ENCODE measurements around the gene P4HA2. TPM values are rescaled to one million over a fixed set of nuclear protein-coding genes. Genes with fewer than 3 reads are reported as not detected.

The P4HA2 gene
- total RNA-seq, 2 donors from 2014 or later, result 15.1 to 19.6 TPM

DNA sequence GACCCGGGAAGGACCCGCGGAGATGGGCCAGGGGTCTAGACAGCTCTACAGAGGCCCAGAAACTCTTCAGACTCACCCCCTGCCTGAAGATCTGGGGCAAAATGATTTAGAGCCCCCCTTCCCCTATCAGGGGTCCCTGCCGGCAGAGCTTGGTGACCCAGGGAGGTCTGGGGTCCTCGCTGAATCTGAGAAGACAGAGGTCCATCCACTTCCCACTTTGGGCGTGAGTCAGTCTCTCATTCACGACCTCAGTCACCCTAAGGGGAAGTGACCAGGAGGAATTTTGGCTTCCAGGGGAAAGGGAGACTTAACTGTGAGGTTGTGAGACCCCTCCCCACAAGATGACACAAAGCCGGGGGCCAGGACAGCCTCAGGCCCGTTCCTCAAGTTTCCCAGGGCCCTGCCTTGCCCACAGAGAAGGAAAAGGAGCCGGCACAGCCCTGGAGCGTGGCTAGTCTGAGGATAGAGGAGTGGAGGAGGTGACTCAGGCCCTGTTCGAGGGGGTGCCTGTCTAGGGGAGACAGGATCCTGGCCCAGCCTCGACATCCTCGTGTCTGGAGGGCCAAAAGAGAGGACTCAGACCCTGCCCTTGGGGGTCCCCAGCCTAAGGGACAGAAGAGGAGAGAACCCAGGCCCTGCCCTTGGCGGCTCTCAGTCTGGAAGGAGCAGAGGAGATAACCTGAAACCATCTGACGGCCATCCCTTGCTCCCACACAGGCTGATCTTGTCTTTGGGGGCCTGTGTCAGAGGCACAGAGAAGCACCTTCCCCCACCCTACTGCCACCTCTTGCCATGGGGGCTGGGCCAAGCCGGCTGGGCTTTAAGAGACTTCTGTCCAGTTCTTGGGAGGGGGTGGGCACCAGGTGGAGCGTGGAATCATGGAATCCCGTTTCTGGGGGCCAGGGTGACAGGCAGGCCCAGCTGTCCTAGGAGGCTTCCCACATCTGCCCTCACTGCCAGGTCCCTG is 30.7 kb upstream of the P4HA2 start:
- Mint-ChIP-seq H3K9me3 (no peaks in the 10 kb centered on the region), H3K4me1 (no peaks in the 10 kb centered on the region), H3K27ac (no peak overlapping the region), H3K4me3 (peak overlapping the region; percentile 69), H3K27me3 (ENCODE audit: insufficient read depth) (peaks cover 28% of the 10 kb centered on the region), H3K36me3 (ENCODE audit: low read depth) (no peaks in the 10 kb centered on the region)
- DNase-seq, result peak; percentile 67
- H3K36me3 ChIP-seq (ENCODE audit: control insufficient read depth, insufficient read depth, low read length), result no peaks in the 10 kb centered on the region
- no peaks in the 10 kb centered on the region for H3K9me3 ChIP-seq (ENCODE audit: control insufficient read depth, low read length)
- H3K27ac ChIP-seq (ENCODE audit: low read depth, low read length), result peak overlapping the region; percentile 88
- TF ChIP-seq CTCF (conservative IDR thresholded peaks at IDR 0.05), result no peak
- 78 to 82% methylated on average over 9 to 19 of the region's 19 CpGs for WGBS, 2 experiments (ENCODE audit: insufficient coverage in 1 of 2, insufficient read length in 1 of 2)
- H3K4me3 ChIP-seq (ENCODE audit: low read length), result peak overlapping the region; percentile 64
- H3K27me3 ChIP-seq (ENCODE audit: control insufficient read depth, insufficient read depth, low read length, poor library complexity, severe bottlenecking), result peaks cover 12% of the 10 kb centered on the region
- H3K4me1 ChIP-seq (ENCODE audit: control insufficient read depth, insufficient read depth, low read length), result no peaks in the 10 kb centered on the region
- no peak overlapping the region for H3K9ac ChIP-seq (ENCODE audit: extremely low read depth, low read length, poor library complexity, severe bottlenecking)

DNA sequence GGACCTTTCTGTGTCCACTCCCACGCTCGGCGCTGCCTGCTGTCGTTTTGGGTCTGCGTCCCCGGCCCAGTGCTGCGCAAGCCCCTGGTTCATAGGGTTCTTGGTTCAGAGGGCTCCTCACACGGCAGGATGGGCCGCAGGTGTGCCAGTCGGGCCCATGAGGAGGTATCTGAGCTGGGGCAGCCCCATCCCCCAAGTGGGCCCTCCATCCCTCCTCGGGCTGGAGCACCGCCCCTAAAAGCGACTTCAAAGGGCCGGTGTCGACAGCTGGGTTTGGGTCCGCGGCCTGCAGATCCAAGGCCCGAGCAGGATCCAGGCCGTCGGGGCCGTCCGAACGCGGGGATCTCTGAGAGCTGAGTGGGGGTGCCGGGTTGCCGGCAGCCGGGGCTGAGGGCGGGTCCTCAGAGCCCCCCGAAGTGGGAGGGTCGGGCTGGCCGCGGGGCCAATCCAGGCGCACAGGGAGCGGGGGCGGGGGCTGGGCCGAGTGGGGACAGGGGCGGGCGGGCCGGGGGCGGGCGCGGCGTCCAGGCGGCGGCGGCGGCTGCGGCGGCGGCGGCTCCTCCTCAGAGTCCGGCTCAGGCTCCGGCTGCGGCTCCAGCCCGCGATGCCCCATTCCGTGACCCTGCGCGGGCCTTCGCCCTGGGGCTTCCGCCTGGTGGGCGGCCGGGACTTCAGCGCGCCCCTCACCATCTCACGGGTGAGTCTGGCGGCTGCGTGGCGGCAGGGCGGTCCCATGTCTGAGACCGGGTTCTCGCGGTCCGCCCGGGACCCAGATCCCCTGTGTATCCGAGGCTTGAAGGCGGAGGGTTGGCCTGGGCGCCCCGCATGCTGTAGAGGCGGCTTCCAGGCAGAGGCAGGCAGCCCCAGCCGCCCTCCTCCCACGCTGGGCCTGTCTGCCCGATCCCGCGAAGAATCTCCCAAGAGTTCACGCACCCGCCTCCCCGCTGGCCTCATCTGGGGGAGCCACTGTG is 29.8 kb upstream of the P4HA2 start, which contains the start of gene PDLIM4:
TSS of gene PDLIM4 (plus strand) at position 566 of the 971 bp plus-strand sequence. CDS start at position 605, 39 bp downstream.
- no peaks in the 10 kb centered on the region for H3K9me3 Mint-ChIP-seq
- H3K27ac ChIP-seq (ENCODE audit: low read depth, low read length), result peak within 1 kb of the TSS; percentile 8

More for the DNA sequence above, 29.8 kb upstream of the P4HA2 start, which contains the start of gene PDLIM4:
- no peaks in the 10 kb centered on the region for H3K36me3 Mint-ChIP-seq (ENCODE audit: low read depth)
- Histone ChIP-seq H3K27me3 (ENCODE audit: control insufficient read depth, insufficient read depth, low read length, poor library complexity, severe bottlenecking) (peaks cover 12% of the 10 kb centered on the region), H3K36me3 (ENCODE audit: control insufficient read depth, insufficient read depth, low read length) (no peaks in the 10 kb centered on the region), H3K4me3 (ENCODE audit: low read length) (peak within 1 kb of the TSS; percentile 67), H3K9me3 (ENCODE audit: control insufficient read depth, low read length) (no peaks in the 10 kb centered on the region), H3K4me1 (ENCODE audit: control insufficient read depth, insufficient read depth, low read length) (no peaks in the 10 kb centered on the region), H3K9ac (ENCODE audit: extremely low read depth, low read length, poor library complexity, severe bottlenecking) (peak within 1 kb of the TSS; percentile 11)
- no peak for TF ChIP-seq CTCF (conservative IDR thresholded peaks at IDR 0.05)
- peak; percentile 92 for DNase-seq
- no peaks in the 10 kb centered on the region for H3K4me1 Mint-ChIP-seq
- H3K27me3 Mint-ChIP-seq (ENCODE audit: insufficient read depth), result peaks cover 28% of the 10 kb centered on the region
- H3K27ac Mint-ChIP-seq, result no peak within 1 kb of the TSS
- H3K4me3 Mint-ChIP-seq, result peak within 1 kb of the TSS; percentile 69
- 13 to 28% methylated on average over 5 to 88 of the region's 88 CpGs for WGBS, 2 experiments (ENCODE audit: insufficient coverage in 1 of 2, insufficient read length in 1 of 2)

Measured in endodermal cell (in vitro differentiated cells).